MCF 10A (cell line): ENCODE results near the gene SELENOV. TPM values are rescaled to one million over a fixed set of nuclear protein-coding genes. Genes with fewer than 3 reads are reported as not detected.

ENCODE experiments used
- BruUV-seq: library from RNA; stranded (reverse); fragments of 400-500 nt; replicated peaks from 2 replicates; lab custom pipeline; 2021; lab: Mats Ljungman, UMichigan
- CTCF ChIA-PET: fragments of 300-600 bp; sonication (Branson Sonifier 250); formaldehyde crosslinking; extraction: SDS; loops from one replicate; lab custom pipeline; 2021; ENCODE audit warnings: antibody characterized with exemption, inconsistent platforms; lab: Yijun Ruan, JAX
- POLR2A ChIA-PET: fragments of 300-600, 350-650 bp; sonication (Branson Sonifier 250); formaldehyde crosslinking; extraction: SDS; loops from one replicate; lab custom pipeline; 2020; ENCODE audit warnings: antibody characterized with exemption, inconsistent platforms; lab: Yijun Ruan, JAX
- DNase-seq: peaks from one replicate; pipeline ENCODE4 v3.0.0-alpha.2; 2018; ENCODE audit not compliant: unreplicated experiment
- H3K27ac Mint-ChIP-seq: one replicate; pipeline ENCODE4 v1.8.0; 2022; ENCODE audit warnings: mild to moderate bottlenecking, low read depth, mixed read lengths; ENCODE audit not compliant: unreplicated experiment
- H3K27me3 Mint-ChIP-seq: one replicate; pipeline ENCODE4 v1.8.0; 2022; ENCODE audit warnings: mixed read lengths; ENCODE audit not compliant: insufficient read depth, unreplicated experiment
- H3K36me3 Mint-ChIP-seq: one replicate; pipeline ENCODE4 v1.8.0; 2022; ENCODE audit warnings: mild to moderate bottlenecking, moderate library complexity, mixed read lengths; ENCODE audit not compliant: insufficient read depth, unreplicated experiment
- H3K4me1 Mint-ChIP-seq: one replicate; pipeline ENCODE4 v1.8.0; 2022; ENCODE audit warnings: mixed read lengths; ENCODE audit not compliant: insufficient read depth, unreplicated experiment
- H3K4me3 Mint-ChIP-seq: one replicate; pipeline ENCODE4 v1.8.0; 2022; ENCODE audit warnings: mild to moderate bottlenecking, moderate library complexity, mixed read lengths; ENCODE audit not compliant: unreplicated experiment
- H3K9me3 Mint-ChIP-seq: one replicate; pipeline ENCODE4 v1.8.0; 2022; ENCODE audit warnings: mixed read lengths; ENCODE audit not compliant: unreplicated experiment
- intact Hi-C: fragments of 100-400 bp; cut with micrococcal nuclease; formaldehyde crosslinking; loops from 2 replicates; pipeline ENCODE4 v1.14.1; 2022
- total RNA-seq: library from RNA; stranded (reverse); gene quantifications from 2 replicates; pipeline ENCODE4 v1.2.3, GENCODE V29; 2022
- TF ChIP-seq, protein P1 (sequence below): fragments of 200-600 bp; IDR thresholded peaks from one replicate; pipeline ENCODE4 v1.8.0; 2022; ENCODE audit warnings: antibody characterized with exemption, mild to moderate bottlenecking; ENCODE audit not compliant: unreplicated experiment

Gene SELENOV
- total RNA-seq, 1 experiment from 2014 or later: not detected

DNA sequence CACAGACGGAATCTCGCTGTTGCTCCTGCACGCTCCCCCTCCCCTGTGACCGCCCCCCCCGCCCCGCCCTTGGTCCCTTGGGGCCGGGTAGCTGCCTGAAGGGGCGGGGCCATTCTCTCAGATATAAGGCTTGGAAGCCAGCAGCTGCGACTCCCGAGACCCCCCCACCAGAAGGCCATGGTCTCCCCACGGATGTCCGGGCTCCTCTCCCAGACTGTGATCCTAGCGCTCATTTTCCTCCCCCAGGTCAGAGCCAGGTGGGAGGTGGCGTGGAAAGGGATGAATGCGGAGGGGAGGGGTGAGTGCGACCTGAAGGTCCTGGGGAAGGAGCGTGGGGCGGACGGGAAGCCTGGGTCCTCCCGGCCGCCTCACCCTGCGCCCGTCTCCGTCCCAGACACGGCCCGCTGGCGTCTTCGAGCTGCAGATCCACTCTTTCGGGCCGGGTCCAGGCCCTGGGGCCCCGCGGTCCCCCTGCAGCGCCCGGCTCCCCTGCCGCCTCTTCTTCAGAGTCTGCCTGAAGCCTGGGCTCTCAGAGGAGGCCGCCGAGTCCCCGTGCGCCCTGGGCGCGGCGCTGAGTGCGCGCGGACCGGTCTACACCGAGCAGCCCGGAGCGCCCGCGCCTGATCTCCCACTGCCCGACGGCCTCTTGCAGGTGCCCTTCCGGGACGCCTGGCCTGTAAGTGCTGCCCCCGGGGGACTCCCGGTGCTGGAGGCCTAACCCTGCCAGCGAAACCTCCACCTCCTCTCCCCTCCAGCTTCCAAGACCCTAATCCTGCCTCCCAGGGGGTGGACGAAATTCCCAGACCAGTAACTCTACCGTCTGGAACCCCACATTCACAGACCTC is 15.9 kb upstream of the SELENOV start, which contains the start of gene DLL3:
Gene DLL3, plus strand, starts transcription at position 150 of the 845 bp plus-strand sequence. Its CDS starts 28 bp downstream, at position 178.
- intact Hi-C loops: no loop called here
- no peaks in the 10 kb centered on the region for H3K9me3 Mint-ChIP-seq
- peak within 1 kb of the TSS; percentile 6 for H3K4me3 Mint-ChIP-seq
- H3K27ac Mint-ChIP-seq: no peak within 1 kb of the TSS
- peaks cover 33% of the 10 kb centered on the region for H3K27me3 Mint-ChIP-seq
- TF ChIP-seq, protein P1, sequence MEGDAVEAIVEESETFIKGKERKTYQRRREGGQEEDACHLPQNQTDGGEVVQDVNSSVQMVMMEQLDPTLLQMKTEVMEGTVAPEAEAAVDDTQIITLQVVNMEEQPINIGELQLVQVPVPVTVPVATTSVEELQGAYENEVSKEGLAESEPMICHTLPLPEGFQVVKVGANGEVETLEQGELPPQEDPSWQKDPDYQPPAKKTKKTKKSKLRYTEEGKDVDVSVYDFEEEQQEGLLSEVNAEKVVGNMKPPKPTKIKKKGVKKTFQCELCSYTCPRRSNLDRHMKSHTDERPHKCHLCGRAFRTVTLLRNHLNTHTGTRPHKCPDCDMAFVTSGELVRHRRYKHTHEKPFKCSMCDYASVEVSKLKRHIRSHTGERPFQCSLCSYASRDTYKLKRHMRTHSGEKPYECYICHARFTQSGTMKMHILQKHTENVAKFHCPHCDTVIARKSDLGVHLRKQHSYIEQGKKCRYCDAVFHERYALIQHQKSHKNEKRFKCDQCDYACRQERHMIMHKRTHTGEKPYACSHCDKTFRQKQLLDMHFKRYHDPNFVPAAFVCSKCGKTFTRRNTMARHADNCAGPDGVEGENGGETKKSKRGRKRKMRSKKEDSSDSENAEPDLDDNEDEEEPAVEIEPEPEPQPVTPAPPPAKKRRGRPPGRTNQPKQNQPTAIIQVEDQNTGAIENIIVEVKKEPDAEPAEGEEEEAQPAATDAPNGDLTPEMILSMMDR: no peak
- no peaks in the 10 kb centered on the region for H3K36me3 Mint-ChIP-seq
- CTCF ChIA-PET: interaction anchor here (0.6 to 2.8 kb wide), 3 partner anchors 25 to 59 kb away, joined by 3 to 11 read pairs (median 6); partner anchors contain the start of gene EID2B
- no peak for DNase-seq
- POLR2A ChIA-PET: interaction anchor here (1.1 kb wide), 1 partner anchor 54 kb away, joined by 3 read pairs; the partner anchor contains the start of gene SUPT5H
- H3K4me1 Mint-ChIP-seq: peaks cover 7% of the 10 kb centered on the region
- BruUV-seq: no TSS peak

DNA sequence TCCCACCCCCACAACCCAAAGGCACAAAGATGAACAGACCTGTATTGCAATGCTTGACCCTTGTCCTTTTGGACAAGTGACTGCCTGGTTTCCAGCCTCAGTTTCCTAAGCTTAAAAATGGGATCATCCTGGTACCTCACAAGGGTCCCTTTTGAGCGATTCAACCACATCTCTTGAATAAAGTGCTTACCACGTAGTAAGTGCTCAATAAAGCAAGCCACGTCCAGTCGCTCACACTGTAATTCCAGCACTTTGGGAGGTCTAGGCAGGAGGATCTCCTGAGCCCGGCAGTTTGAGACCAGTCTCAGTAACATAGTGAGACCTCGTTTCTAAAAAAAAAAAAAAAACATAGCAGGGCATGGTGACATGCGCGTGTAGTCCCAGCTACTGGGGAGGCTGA is 15.0 kb upstream of the SELENOV start:
- CTCF ChIA-PET: interaction anchor here (2.8 kb wide), 1 partner anchor 60 kb away, joined by 11 read pairs; no protein-coding TSS in a partner anchor
- intact Hi-C loops: no loop called here
- TF ChIP-seq, protein P1: no peak
- H3K27ac Mint-ChIP-seq: no peak overlapping the region
- H3K9me3 Mint-ChIP-seq: no peaks in the 10 kb centered on the region
- peaks cover 7% of the 10 kb centered on the region for H3K4me1 Mint-ChIP-seq
- no peaks in the 10 kb centered on the region for H3K36me3 Mint-ChIP-seq
- H3K27me3 Mint-ChIP-seq: peaks cover 33% of the 10 kb centered on the region
- no TSS peak for BruUV-seq
- POLR2A ChIA-PET: interaction anchor here (1.1 kb wide), 1 partner anchor 55 kb away, joined by 3 read pairs; the partner anchor contains the start of gene SUPT5H
- no peak overlapping the region for H3K4me3 Mint-ChIP-seq
- no peak for DNase-seq

DNA sequence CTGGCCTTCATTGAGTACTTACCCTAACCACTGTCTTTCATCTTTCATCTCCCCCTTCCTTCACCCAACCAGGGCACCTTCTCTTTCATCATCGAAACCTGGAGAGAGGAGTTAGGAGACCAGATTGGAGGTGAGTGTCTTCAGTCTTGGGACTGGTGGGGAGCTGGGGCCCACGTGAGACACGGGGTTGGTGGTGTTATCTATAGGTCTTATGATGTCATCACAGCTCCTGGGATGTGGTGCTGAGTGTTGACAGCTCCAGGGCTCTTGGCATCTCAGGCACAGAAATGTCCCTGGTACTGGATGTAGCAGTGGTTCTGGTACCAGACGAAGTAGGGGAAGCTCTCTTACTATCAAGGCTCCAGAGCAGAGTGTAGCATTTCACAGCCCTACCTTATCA is 14.4 kb upstream of the SELENOV start:
- no peaks in the 10 kb centered on the region for H3K36me3 Mint-ChIP-seq
- no peak overlapping the region for H3K27ac Mint-ChIP-seq
- DNase-seq: no peak
- H3K4me1 Mint-ChIP-seq: peaks cover 7% of the 10 kb centered on the region
- ChIA-PET CTCF (interaction anchor here (1.0 to 2.8 kb wide), 3 partner anchors 33 to 60 kb away, joined by 3 to 11 read pairs (median 3); no protein-coding TSS in a partner anchor), POLR2A (no interaction called here)
- H3K4me3 Mint-ChIP-seq: no peak overlapping the region
- TF ChIP-seq, protein P1: no peak
- BruUV-seq: no TSS peak
- H3K9me3 Mint-ChIP-seq: no peaks in the 10 kb centered on the region
- intact Hi-C loops: no loop called here
- peaks cover 38% of the 10 kb centered on the region for H3K27me3 Mint-ChIP-seq

DNA sequence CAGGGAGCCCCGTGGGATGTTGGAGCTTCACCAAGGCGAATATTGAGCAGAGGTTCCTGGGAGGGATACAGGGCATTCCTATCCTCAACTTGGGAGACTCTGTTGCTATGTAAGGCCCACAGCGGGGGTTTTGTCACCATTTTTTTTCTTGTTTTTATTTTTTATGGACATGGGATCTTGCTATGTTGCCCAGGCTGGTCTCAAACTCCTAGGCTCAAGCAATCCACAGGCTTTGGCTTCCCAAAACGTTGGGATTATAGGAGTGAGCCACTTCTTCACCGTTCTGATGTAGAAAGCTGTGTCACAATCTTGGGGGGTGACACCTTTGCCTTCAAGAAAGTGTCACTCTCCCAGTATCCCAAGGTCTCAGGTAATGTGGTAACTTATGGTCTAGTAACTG is 13.6 kb upstream of the SELENOV start:
- peaks cover 7% of the 10 kb centered on the region for H3K4me1 Mint-ChIP-seq
- H3K27me3 Mint-ChIP-seq: peaks cover 45% of the 10 kb centered on the region
- no peak overlapping the region for H3K27ac Mint-ChIP-seq
- ChIA-PET CTCF (interaction anchor here (1.0 to 2.8 kb wide), 3 partner anchors 33 to 61 kb away, joined by 3 to 11 read pairs (median 3); no protein-coding TSS in a partner anchor), POLR2A (interaction anchor here (0.7 kb wide), 1 partner anchor 1215 kb away, joined by 3 read pairs; the partner anchor contains the start of genes COQ8B and ITPKC)
- DNase-seq: no peak
- H3K4me3 Mint-ChIP-seq: no peak overlapping the region
- no peaks in the 10 kb centered on the region for H3K36me3 Mint-ChIP-seq
- BruUV-seq: no TSS peak
- intact Hi-C loops: no loop called here
- no peaks in the 10 kb centered on the region for H3K9me3 Mint-ChIP-seq
- TF ChIP-seq, protein P1: no peak
